Measurements from ENCODE around the gene CWC15. TPM values are rescaled to one million over a fixed set of nuclear protein-coding genes. Genes with fewer than 3 reads are reported as not detected.
A peak's percentile ranks its signal among the peaks of the same experiment; 100 is the strongest.

CWC15 gene
- total RNA-seq, 1 donor from 2014 or later, result 53.9 TPM

DNA sequence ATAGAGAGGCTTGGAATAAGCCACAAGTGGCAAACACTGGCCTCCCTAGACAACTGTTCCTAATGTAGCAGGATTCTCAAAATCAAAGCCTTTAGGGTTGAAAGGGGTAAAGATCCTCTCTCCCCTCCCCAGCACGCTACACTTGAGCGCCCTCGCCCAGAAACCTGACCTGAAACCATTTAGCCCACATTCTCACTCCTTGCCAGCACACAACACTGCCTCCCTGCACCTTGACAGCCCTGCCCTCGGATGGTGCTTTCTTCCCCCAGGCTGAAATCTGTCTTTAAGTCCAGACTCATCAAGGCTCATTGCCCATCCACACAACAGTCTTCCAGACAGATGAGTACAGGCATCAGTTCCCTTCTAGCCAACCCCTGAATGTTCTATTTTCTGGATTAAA lies 26.5 kb downstream of the CWC15 start:
- DNase-seq, result no peak
- H3K4me1 ChIP-seq, result no peaks in the 10 kb centered on the region
- TF ChIP-seq, protein P1, sequence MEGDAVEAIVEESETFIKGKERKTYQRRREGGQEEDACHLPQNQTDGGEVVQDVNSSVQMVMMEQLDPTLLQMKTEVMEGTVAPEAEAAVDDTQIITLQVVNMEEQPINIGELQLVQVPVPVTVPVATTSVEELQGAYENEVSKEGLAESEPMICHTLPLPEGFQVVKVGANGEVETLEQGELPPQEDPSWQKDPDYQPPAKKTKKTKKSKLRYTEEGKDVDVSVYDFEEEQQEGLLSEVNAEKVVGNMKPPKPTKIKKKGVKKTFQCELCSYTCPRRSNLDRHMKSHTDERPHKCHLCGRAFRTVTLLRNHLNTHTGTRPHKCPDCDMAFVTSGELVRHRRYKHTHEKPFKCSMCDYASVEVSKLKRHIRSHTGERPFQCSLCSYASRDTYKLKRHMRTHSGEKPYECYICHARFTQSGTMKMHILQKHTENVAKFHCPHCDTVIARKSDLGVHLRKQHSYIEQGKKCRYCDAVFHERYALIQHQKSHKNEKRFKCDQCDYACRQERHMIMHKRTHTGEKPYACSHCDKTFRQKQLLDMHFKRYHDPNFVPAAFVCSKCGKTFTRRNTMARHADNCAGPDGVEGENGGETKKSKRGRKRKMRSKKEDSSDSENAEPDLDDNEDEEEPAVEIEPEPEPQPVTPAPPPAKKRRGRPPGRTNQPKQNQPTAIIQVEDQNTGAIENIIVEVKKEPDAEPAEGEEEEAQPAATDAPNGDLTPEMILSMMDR (IDR thresholded peaks at IDR 0.05), result no peak
- H3K4me3 ChIP-seq, result no peak overlapping the region
- H3K27ac ChIP-seq, result no peak overlapping the region
- ATAC-seq, result no peak
- no peaks in the 10 kb centered on the region for H3K27me3 ChIP-seq
- intact Hi-C loops (cut with DNase I), result no loop called here
- H3K36me3 ChIP-seq, result no peaks in the 10 kb centered on the region
- no peaks in the 10 kb centered on the region for H3K9me3 ChIP-seq

DNA sequence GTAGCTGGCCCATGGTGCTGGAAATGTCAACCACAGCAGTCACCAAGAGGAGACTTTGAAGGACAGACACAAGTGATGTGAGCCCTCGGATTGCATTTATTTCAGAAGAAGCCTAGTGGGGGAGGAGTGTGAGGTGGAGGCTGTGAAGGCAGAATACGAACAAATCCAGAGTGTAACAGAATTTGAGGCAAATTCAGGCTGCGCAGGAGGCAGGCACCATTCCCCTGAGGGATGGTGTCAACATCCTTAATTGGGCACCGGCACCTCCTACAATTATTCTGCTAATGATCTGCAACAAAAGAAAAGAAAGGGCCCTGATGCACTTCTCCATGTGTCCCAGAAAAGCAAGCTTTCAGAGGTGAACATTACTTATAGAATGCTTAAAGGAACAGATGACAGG lies 32.2 kb downstream of the CWC15 start:
- Histone ChIP-seq H3K27ac (no peak overlapping the region), H3K27me3 (no peaks in the 10 kb centered on the region), H3K36me3 (no peaks in the 10 kb centered on the region), H3K4me3 (no peak overlapping the region), H3K4me1 (peaks cover 5% of the 10 kb centered on the region), H3K9me3 (no peaks in the 10 kb centered on the region)
- TF ChIP-seq, protein P1 (IDR thresholded peaks at IDR 0.05), result no peak
- ATAC-seq (no peak), DNase-seq (no peak)
- intact Hi-C loops (cut with DNase I), result no loop called here

DNA sequence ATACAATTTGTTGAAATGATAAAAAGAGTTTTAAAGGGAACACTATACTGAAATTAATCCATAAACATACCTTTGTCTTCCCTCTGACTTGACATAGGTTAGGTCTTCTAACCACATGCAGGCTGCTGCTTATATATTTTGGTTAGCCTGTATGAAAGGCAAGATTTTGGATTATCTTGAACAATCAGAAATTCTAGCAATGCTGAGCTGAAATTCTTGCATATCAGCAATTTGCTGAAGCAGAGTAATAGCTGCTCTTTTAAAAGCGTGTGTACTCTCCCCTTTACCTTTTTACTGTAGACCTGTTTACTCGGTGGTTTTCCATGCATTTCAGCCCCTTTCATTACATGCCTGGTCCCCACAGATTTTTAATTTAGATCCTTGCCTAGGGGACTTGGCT lies 34.0 kb downstream of the CWC15 start:
- Histone ChIP-seq H3K27ac (no peak overlapping the region), H3K4me3 (no peak overlapping the region), H3K27me3 (no peaks in the 10 kb centered on the region), H3K4me1 (peaks cover 17% of the 10 kb centered on the region), H3K9me3 (no peaks in the 10 kb centered on the region), H3K36me3 (no peaks in the 10 kb centered on the region)
- ATAC-seq (no peak), DNase-seq (no peak)
- intact Hi-C loops (cut with DNase I), result no loop called here
- TF ChIP-seq, protein P1 (IDR thresholded peaks at IDR 0.05), result no peak

GRCh38 chr11:94938095-94939055 lies 35.0 kb downstream of the CWC15 start:
- no peaks in the 10 kb centered on the region for H3K36me3 ChIP-seq
- DNase-seq, result no peak
- TF ChIP-seq, protein P1 (IDR thresholded peaks at IDR 0.05), result no peak
- intact Hi-C loops (cut with DNase I), result no loop called here
- peak; percentile 66 for ATAC-seq
- H3K27ac ChIP-seq, result peak overlapping the region; percentile 15
- no peak overlapping the region for H3K4me3 ChIP-seq
- H3K4me1 ChIP-seq, result peaks cover 25% of the 10 kb centered on the region
- H3K27me3 ChIP-seq, result no peaks in the 10 kb centered on the region
- no peaks in the 10 kb centered on the region for H3K9me3 ChIP-seq

GRCh38 chr11:94934846-94935245 lies 38.5 kb downstream of the CWC15 start:
- TF ChIP-seq, protein P1 (IDR thresholded peaks at IDR 0.05), result no peak
- Histone ChIP-seq H3K4me1 (peaks cover 25% of the 10 kb centered on the region), H3K9me3 (no peaks in the 10 kb centered on the region), H3K27ac (peak overlapping the region; percentile 48), H3K27me3 (no peaks in the 10 kb centered on the region), H3K4me3 (no peak overlapping the region), H3K36me3 (no peaks in the 10 kb centered on the region)
- no peak for ATAC-seq
- intact Hi-C loops (cut with DNase I), result no loop called here
- no peak for DNase-seq

Measured in upper lobe of right lung (tissue), 1 donor.